Epidermal melanocyte (primary cell): ENCODE measurements around the gene CDKN1A.
A peak's percentile ranks its signal among the peaks of the same experiment; 100 is the strongest.
"Not testable (repeated sequence)": the region's sequence is repeated elsewhere in the genome, so short reads cannot be mapped to it uniquely, and the experiment has no call there.

Experiments used
- DNase-seq: peaks from one replicate; pipeline ENCODE4 v3.0.0; 2011; ENCODE audit warnings: low spot score; ENCODE audit not compliant: insufficient read length

Gene CDKN1A

DNA sequence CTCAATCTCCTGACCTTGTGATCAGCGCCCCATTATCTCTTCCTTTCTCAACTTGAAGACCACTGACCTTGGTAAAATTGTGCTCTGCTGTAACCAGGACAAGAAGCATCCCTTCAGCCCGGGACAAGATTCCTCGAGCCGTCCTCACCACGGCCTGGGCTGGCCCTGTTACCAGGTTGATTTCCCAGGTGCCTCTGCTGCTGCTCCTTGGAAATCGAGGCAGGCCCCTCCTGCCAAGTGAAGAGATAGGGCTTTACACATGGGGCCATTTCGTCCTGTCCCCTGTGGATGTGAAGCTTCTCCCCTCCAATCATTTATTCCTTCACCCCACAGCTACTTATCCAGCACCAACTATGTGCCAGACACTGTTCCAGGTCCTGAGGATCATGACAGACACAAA is 40.6 kb downstream of the CDKN1A start:
- no peak for DNase-seq

DNA sequence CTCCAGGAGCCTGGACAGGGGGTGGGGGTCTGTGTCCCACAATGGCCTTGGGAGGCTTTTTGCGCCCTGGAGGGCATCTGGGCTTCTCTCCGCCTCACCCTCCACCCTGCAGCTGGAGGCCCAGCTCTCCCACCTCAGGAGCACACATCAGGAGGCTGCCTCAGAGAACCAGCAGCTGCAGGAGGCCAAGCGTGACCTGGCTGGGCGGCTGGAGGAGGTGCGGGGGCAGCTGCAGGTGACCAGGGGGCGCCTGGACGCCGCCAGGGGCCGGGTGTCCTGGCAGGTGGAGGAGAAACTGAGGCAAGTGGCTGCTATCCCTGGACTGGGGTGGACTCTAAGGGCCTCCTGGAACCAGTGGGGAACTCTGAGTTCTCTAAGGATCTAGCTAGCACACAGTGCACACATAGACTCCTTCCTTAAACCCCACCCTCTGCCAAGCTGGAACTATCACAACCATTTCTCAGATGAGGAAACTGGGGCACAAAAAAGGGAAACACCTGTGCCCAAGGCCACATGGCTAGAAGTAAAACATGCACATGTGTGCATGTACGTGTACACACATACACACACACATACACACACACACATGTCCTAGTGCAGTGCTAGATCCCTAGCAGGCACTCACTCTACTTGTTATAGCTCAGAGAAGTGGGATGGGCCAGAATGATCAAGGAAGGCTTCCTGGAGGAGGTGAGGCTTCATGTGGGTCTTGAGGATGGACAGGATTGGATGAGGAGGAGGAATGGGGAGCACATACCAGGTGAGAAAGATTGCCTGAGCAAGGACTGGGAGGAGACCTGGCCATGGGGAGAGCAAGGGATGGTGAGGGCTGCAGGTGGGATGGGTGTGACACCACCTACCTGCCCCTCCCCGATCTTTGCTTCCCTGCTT is 42.0 kb downstream of the CDKN1A start:
- no peak for DNase-seq

DNA sequence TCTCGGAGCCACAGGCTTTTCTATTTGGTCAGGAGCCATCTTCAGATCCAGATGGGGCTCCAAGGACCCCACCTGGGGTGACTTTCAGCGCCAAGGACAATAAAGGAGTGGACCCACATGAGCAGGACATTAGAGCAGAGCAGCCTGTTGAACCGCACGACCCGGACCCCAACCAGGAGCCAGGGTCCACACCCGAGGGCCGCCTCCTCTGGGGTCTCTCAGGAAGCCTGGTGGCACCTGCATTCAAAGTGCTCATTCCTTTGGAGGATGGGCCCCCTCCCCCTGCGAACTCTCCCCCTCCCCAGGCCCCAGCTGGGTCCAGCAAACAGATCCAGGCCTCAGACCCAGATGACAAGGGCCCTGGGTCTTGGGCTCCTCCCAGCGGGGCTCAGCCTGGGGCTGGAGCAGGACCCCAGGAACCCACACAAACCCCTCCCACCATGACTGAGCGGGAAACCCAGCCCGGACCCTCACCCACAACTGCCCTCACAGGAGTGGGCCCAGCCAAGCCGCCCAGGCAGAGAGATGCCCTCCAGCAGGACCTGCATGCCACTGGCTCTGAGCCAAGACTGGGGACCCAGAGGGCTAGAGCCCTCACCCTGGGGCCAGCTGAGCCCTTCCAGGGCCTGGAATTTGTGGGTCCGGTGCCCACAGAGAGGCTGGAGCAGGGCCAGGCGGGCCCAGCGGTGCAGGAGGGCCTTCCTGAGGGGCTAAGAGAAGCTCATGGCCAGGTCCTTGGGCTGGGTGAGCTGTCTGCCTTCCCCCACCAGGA is 43.0 kb downstream of the CDKN1A start:
- no peak for DNase-seq

- no peak for DNase-seq
Observed at GRCh38 chr6:36722365-36722764, 43.9 kb downstream of the CDKN1A start.

DNA sequence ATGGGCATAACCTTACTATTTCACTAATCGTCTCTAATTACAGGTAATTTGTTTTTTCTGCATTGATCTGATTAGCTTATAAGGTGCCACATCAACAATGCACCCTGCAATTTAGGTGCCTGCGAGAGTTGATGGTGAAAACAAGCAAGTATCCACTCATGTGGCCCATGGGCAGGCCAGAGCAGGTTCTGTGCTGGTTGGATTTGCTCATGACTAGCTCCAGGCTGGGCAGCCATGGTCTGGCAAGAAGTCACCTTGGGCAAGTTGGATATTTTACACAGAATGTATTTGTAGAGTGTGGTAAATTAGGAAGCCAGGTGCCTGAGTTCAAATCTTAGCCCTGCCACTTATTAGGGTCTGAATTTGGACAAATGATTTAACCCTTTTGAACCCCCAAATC is 44.4 kb downstream of the CDKN1A start:
- DNase-seq = no peak

- DNase-seq = not testable (repeated sequence)
Observed at GRCh38 chr6:36723992-36724391, 45.5 kb downstream of the CDKN1A start.

- DNase-seq = peak; percentile 79
Observed at GRCh38 chr6:36724514-36725390, 46.2 kb downstream of the CDKN1A start.

DNA sequence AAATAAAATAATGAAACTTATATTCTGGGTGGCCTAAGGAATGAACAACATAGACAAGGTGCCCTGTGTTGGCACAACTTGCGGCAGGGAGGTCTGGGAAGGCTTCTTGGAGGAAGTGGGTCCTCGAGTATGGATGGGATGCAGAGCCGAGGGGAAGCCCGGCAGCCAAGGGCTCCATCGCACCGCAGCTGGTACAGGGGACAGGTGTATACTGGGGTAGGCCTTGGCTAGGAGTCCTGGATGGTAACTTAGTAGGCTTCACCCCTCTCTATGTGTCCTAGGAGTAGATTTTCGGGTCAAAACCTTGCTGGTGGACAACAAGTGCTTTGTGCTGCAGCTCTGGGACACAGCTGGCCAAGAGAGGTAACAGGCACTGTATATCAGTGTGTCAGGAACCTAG is 47.1 kb downstream of the CDKN1A start:
- no peak for DNase-seq

- no peak for DNase-seq
Observed at GRCh38 chr6:36727505-36728021, 49.0 kb downstream of the CDKN1A start.

- no peak for DNase-seq
Observed at GRCh38 chr6:36728289-36729160, 50.0 kb downstream of the CDKN1A start.

- no peak for DNase-seq
Observed at GRCh38 chr6:36729161-36729524, 50.6 kb downstream of the CDKN1A start.

- no peak for DNase-seq
Observed at GRCh38 chr6:36730424-36731380, 52.2 kb downstream of the CDKN1A start.

- no peak for DNase-seq
Observed at GRCh38 chr6:36731622-36732310, 53.3 kb downstream of the CDKN1A start.

GRCh38 chr6:36733300-36733699 is 54.8 kb downstream of the CDKN1A start:
- DNase-seq = no peak

GRCh38 chr6:36734486-36735060 is 56.1 kb downstream of the CDKN1A start:
- DNase-seq = no peak

- peak; percentile 49 for DNase-seq
Observed at GRCh38 chr6:36735110-36736071, 56.9 kb downstream of the CDKN1A start.
